GM18861 (cell line): ENCODE data around the gene TYSND1.
"Not testable (repeated sequence)": the region's sequence is repeated elsewhere in the genome, so short reads cannot be mapped to it uniquely, and the experiment has no call there.

ENCODE experiments used
- ATAC-seq: cut with Tn5 transposase; IDR thresholded peaks from one replicate; pipeline ENCODE4 v1.9.1; 2021; ENCODE audit not compliant: unreplicated experiment

The TYSND1 gene

GRCh38 chr10:70166394-70166793 lies 19.9 kb upstream of the TYSND1 start:
- no peak for ATAC-seq

GRCh38 chr10:70164163-70164562 lies 17.7 kb upstream of the TYSND1 start:
- no peak for ATAC-seq

- ATAC-seq = no peak
These were observed 16.9 kb upstream of the TYSND1 start for GRCh38 chr10:70163448-70163847.

- peak; percentile 58 for ATAC-seq
These were observed 16.3 kb upstream of the TYSND1 start for GRCh38 chr10:70162892-70163201.

- ATAC-seq = peak; percentile 11
These were observed 15.8 kb upstream of the TYSND1 start for GRCh38 chr10:70162151-70162891.

- ATAC-seq = no peak
These were observed 14.3 kb upstream of the TYSND1 start for GRCh38 chr10:70160798-70161197.

- not testable (repeated sequence) for ATAC-seq
These were observed 12.9 kb upstream of the TYSND1 start for GRCh38 chr10:70159366-70159765.

- ATAC-seq = no peak
These were observed 11.6 kb upstream of the TYSND1 start for GRCh38 chr10:70158113-70158512.

GRCh38 chr10:70155255-70155838 lies 8.8 kb upstream of the TYSND1 start:
- no peak for ATAC-seq

GRCh38 chr10:70148516-70148915 lies 2.0 kb upstream of the TYSND1 start:
- no peak for ATAC-seq

GRCh38 chr10:70147259-70147625 lies 742 bp upstream of the TYSND1 start:
- ATAC-seq = no peak

- peak; percentile 38 for ATAC-seq
These were observed 623 bp downstream of the TYSND1 start for GRCh38 chr10:70145666-70146488.

- peak; percentile 8 for ATAC-seq
These were observed 1.3 kb downstream of the TYSND1 start for GRCh38 chr10:70145166-70145665.

GRCh38 chr10:70144372-70145110 lies 2.0 kb downstream of the TYSND1 start:
- ATAC-seq = no peak

GRCh38 chr10:70142555-70142954 lies 3.9 kb downstream of the TYSND1 start:
- no peak for ATAC-seq

- no peak for ATAC-seq
These were observed 6.2 kb downstream of the TYSND1 start for GRCh38 chr10:70140297-70140696.

- ATAC-seq = no peak
These were observed 6.6 kb downstream of the TYSND1 start for GRCh38 chr10:70139997-70140250.

GRCh38 chr10:70139151-70139996 lies 7.1 kb downstream of the TYSND1 start:
- ATAC-seq = no peak

- no peak for ATAC-seq
These were observed 8.3 kb downstream of the TYSND1 start for GRCh38 chr10:70137927-70138883.
